Thyroid gland (tissue), 4 donors: ENCODE data around the gene AOAH.

Source experiments
- POLR2A ChIP-seq, 2 donors: fragments of 450-650 bp; IDR thresholded peaks; one replicate each; pipeline ENCODE4 v1.6.1; 2017; ENCODE audit warnings: antibody characterized with exemption in 2 of 2, mild to moderate bottlenecking in 2 of 2, moderate library complexity in 1 of 2
- TF ChIP-seq, protein P1 (sequence below), 6 experiments: fragments of 200-600 bp in 3 of 6; fragments of 450-650 bp in 3 of 6; sonication (generic) in 3 of 6; IDR thresholded peaks; one replicate each; pipeline ENCODE4 v1.5.1; 2016 to 2019; ENCODE audit warnings: antibody characterized with exemption in 6 of 6, mild to moderate bottlenecking in 2 of 6, inconsistent platforms in 1 of 6, moderate library complexity in 1 of 6

DNA sequence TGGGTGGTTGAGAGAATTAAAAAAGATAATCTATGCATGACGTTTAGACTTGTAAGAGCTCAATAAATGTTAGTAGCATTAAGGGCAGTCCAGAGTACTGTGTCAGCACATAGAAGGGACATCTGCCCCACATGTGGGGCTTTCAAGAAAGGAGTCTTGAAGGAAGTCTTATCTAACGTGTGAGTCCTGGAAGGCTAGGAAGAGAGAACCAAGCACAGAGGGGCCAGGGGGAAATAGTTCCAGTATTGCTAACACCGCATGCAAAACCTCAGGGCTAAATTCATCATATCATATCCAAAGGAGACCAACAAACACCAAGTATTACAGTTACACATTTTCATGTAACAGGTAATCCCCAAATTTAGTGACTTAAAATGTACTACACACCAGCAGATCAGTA, 122.7 kb downstream of the AOAH start:
- TF ChIP-seq, protein P1, sequence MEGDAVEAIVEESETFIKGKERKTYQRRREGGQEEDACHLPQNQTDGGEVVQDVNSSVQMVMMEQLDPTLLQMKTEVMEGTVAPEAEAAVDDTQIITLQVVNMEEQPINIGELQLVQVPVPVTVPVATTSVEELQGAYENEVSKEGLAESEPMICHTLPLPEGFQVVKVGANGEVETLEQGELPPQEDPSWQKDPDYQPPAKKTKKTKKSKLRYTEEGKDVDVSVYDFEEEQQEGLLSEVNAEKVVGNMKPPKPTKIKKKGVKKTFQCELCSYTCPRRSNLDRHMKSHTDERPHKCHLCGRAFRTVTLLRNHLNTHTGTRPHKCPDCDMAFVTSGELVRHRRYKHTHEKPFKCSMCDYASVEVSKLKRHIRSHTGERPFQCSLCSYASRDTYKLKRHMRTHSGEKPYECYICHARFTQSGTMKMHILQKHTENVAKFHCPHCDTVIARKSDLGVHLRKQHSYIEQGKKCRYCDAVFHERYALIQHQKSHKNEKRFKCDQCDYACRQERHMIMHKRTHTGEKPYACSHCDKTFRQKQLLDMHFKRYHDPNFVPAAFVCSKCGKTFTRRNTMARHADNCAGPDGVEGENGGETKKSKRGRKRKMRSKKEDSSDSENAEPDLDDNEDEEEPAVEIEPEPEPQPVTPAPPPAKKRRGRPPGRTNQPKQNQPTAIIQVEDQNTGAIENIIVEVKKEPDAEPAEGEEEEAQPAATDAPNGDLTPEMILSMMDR (IDR thresholded peaks at IDR 0.05), result no peak
- no peak for TF ChIP-seq POLR2A (IDR thresholded peaks at IDR 0.05)
